ENCODE measurements around the gene LEPROT.
"Not testable (repeated sequence)": the region's sequence is repeated elsewhere in the genome, so short reads cannot be mapped to it uniquely, and the experiment has no call there.

LEPROT gene

GRCh38 chr1:65420590-65421350 lies at the start of gene LEPROT, which contains the start of gene LEPR:
TSS of gene LEPROT (plus strand) at chr1:65420668. CDS start at chr1:65420725, 57 bp downstream.
TSS of gene LEPR (plus strand) at chr1:65420668. CDS start at chr1:65565566, 144,898 bp downstream.
- TF ChIP-seq JUND (IDR thresholded peaks at IDR 0.05; ENCODE audit: low read depth) = no peak
- in situ Hi-C loops (cut with HindIII; ENCODE audit: low pct_unique_long_range_greater_than_20kb, low sequenced_read_pairs) = no loop called here
- peak in 1 of 2 experiments; percentile 75 for DNase-seq (ENCODE audit: low read depth in 1 of 2, low spot score in 1 of 2)

- in situ Hi-C loops (cut with HindIII; ENCODE audit: low pct_unique_long_range_greater_than_20kb, low sequenced_read_pairs) = no loop called here
- no peak for DNase-seq (ENCODE audit: low read depth in 1 of 2, low spot score in 1 of 2)
- no peak for TF ChIP-seq JUND (IDR thresholded peaks at IDR 0.05; ENCODE audit: low read depth)
Measured at GRCh38 chr1:65371544-65371943, 48.9 kb upstream of the LEPROT start.

- in situ Hi-C loops (cut with HindIII; ENCODE audit: low pct_unique_long_range_greater_than_20kb, low sequenced_read_pairs) = no loop called here
- DNase-seq (ENCODE audit: low read depth in 1 of 2, low spot score in 1 of 2) = no peak
- TF ChIP-seq JUND (IDR thresholded peaks at IDR 0.05; ENCODE audit: low read depth) = no peak
Measured at GRCh38 chr1:65372557-65372956, 47.9 kb upstream of the LEPROT start.

GRCh38 chr1:65377496-65378246 lies 42.8 kb upstream of the LEPROT start:
- in situ Hi-C loops (cut with HindIII; ENCODE audit: low pct_unique_long_range_greater_than_20kb, low sequenced_read_pairs) = no loop called here
- TF ChIP-seq JUND (IDR thresholded peaks at IDR 0.05; ENCODE audit: low read depth) = no peak
- DNase-seq (ENCODE audit: low read depth in 1 of 2, low spot score in 1 of 2) = no peak

GRCh38 chr1:65378247-65378946 lies 42.1 kb upstream of the LEPROT start:
- no peak for TF ChIP-seq JUND (IDR thresholded peaks at IDR 0.05; ENCODE audit: low read depth)
- no peak for DNase-seq (ENCODE audit: low read depth in 1 of 2, low spot score in 1 of 2)
- in situ Hi-C loops (cut with HindIII; ENCODE audit: low pct_unique_long_range_greater_than_20kb, low sequenced_read_pairs) = no loop called here

GRCh38 chr1:65384426-65384825 lies 36.0 kb upstream of the LEPROT start:
- DNase-seq (ENCODE audit: low read depth in 1 of 2, low spot score in 1 of 2); in situ Hi-C loops (cut with HindIII; ENCODE audit: low pct_unique_long_range_greater_than_20kb, low sequenced_read_pairs): not testable (repeated sequence)

GRCh38 chr1:65386439-65386838 lies 34.0 kb upstream of the LEPROT start:
- no peak for DNase-seq (ENCODE audit: low read depth in 1 of 2, low spot score in 1 of 2)
- in situ Hi-C loops (cut with HindIII; ENCODE audit: low pct_unique_long_range_greater_than_20kb, low sequenced_read_pairs) = no loop called here
- TF ChIP-seq JUND (IDR thresholded peaks at IDR 0.05; ENCODE audit: low read depth) = no peak

- in situ Hi-C loops (cut with HindIII; ENCODE audit: low pct_unique_long_range_greater_than_20kb, low sequenced_read_pairs) = no loop called here
- no peak for DNase-seq (ENCODE audit: low read depth in 1 of 2, low spot score in 1 of 2)
- no peak for TF ChIP-seq JUND (IDR thresholded peaks at IDR 0.05; ENCODE audit: low read depth)
Measured at GRCh38 chr1:65387821-65388220, 32.6 kb upstream of the LEPROT start.

GRCh38 chr1:65388908-65389695 lies 31.4 kb upstream of the LEPROT start:
- TF ChIP-seq JUND (IDR thresholded peaks at IDR 0.05; ENCODE audit: low read depth) = no peak
- in situ Hi-C loops (cut with HindIII; ENCODE audit: low pct_unique_long_range_greater_than_20kb, low sequenced_read_pairs) = no loop called here
- DNase-seq (ENCODE audit: low read depth in 1 of 2, low spot score in 1 of 2) = no peak

- DNase-seq (ENCODE audit: low read depth in 1 of 2, low spot score in 1 of 2) = no peak
- in situ Hi-C loops (cut with HindIII; ENCODE audit: low pct_unique_long_range_greater_than_20kb, low sequenced_read_pairs) = no loop called here
- TF ChIP-seq JUND (IDR thresholded peaks at IDR 0.05; ENCODE audit: low read depth) = no peak
Measured at GRCh38 chr1:65392497-65392896, 28.0 kb upstream of the LEPROT start.

- no peak for DNase-seq (ENCODE audit: low read depth in 1 of 2, low spot score in 1 of 2)
- TF ChIP-seq JUND (IDR thresholded peaks at IDR 0.05; ENCODE audit: low read depth) = no peak
- in situ Hi-C loops (cut with HindIII; ENCODE audit: low pct_unique_long_range_greater_than_20kb, low sequenced_read_pairs) = no loop called here
Measured at GRCh38 chr1:65393347-65393746, 27.1 kb upstream of the LEPROT start.

GRCh38 chr1:65393928-65394327 lies 26.5 kb upstream of the LEPROT start:
- in situ Hi-C loops (cut with HindIII; ENCODE audit: low pct_unique_long_range_greater_than_20kb, low sequenced_read_pairs) = no loop called here
- no peak for TF ChIP-seq JUND (IDR thresholded peaks at IDR 0.05; ENCODE audit: low read depth)
- no peak for DNase-seq (ENCODE audit: low read depth in 1 of 2, low spot score in 1 of 2)

Measured in T47D (cell line).